Caco-2 (cell line): ENCODE measurements around the gene ACER2. TPM values are rescaled to one million over a fixed set of nuclear protein-coding genes. Genes with fewer than 3 reads are reported as not detected.

Source experiments
- BruUV-seq: library from RNA; stranded (reverse); fragments of 400-500 nt; replicated peaks from 2 replicates; lab custom pipeline; 2021; lab: Mats Ljungman, UMichigan
- CTCF ChIA-PET: fragments of 300-600 bp; sonication (Branson Sonifier 250); formaldehyde crosslinking; loops from one replicate; lab custom pipeline; 2022; ENCODE audit warnings: antibody characterized with exemption; lab: Charles Lee
- POLR2A ChIA-PET: fragments of 300-600 bp; sonication (Branson Sonifier 250); formaldehyde crosslinking; loops from one replicate; lab custom pipeline; 2022; ENCODE audit warnings: antibody characterized with exemption; lab: Charles Lee
- DNase-seq, 2 experiments: peaks; one replicate each; pipeline versions ENCODE4 v3.0.0 to v3.0.0-alpha.2; 2020 to 2022
- H3K27me3 ChIP-seq: replicated peaks from 2 replicates; pipeline ENCODE4 v1.6.0; 2011; ENCODE audit warnings: low read length; ENCODE audit not compliant: control insufficient read depth, insufficient read depth
- H3K36me3 ChIP-seq: 2 replicates; pipeline ENCODE4 v1.5.1; 2011; ENCODE audit warnings: low read length; ENCODE audit not compliant: control insufficient read depth, insufficient read depth
- H3K4me1 ChIP-seq: fragments of 250-450 bp; sonication (Bioruptor Pico); 2 replicates; pipeline ENCODE4 v1.5.1; 2020; ENCODE audit warnings: mild to moderate bottlenecking
- H3K4me3 ChIP-seq: 2 replicates; pipeline ENCODE4 v1.5.1; 2011; ENCODE audit warnings: low read depth, mild to moderate bottlenecking, control low read depth, low read length
- H3K9me3 ChIP-seq: fragments of 250-450 bp; sonication (Bioruptor Pico); 2 replicates; pipeline ENCODE4 v1.5.1; 2020; ENCODE audit warnings: mild to moderate bottlenecking, moderate library complexity
- H3K27ac Mint-ChIP-seq: one replicate; pipeline ENCODE4 v1.8.0; 2022; ENCODE audit warnings: mixed read lengths; ENCODE audit not compliant: unreplicated experiment
- H3K27me3 Mint-ChIP-seq: one replicate; pipeline ENCODE4 v1.8.0; 2022; ENCODE audit warnings: mixed read lengths; ENCODE audit not compliant: insufficient read depth, unreplicated experiment
- H3K36me3 Mint-ChIP-seq: one replicate; pipeline ENCODE4 v1.8.0; 2022; ENCODE audit warnings: mild to moderate bottlenecking, mixed read lengths; ENCODE audit not compliant: insufficient read depth, unreplicated experiment
- H3K4me1 Mint-ChIP-seq: one replicate; pipeline ENCODE4 v1.8.0; 2022; ENCODE audit warnings: low read depth, mixed read lengths; ENCODE audit not compliant: unreplicated experiment
- H3K4me3 Mint-ChIP-seq: one replicate; pipeline ENCODE4 v1.8.0; 2022; ENCODE audit warnings: mild to moderate bottlenecking, moderate library complexity, mixed read lengths; ENCODE audit not compliant: unreplicated experiment
- H3K9me3 Mint-ChIP-seq: one replicate; pipeline ENCODE4 v1.8.0; 2022; ENCODE audit warnings: mixed read lengths; ENCODE audit not compliant: unreplicated experiment
- intact Hi-C: fragments of 100-400 bp; cut with micrococcal nuclease; formaldehyde crosslinking; loops from one replicate; pipeline ENCODE4 v1.10.0; 2022; ENCODE audit not compliant: unreplicated experiment
- total RNA-seq: library from RNA; stranded (reverse); gene quantifications from 2 replicates; pipeline ENCODE4 v1.2.3, GENCODE V29; 2022
- TF ChIP-seq, protein P1 (sequence below), 2 experiments: fragments of 200-600 bp in 1 of 2; IDR thresholded peaks; 1 replicate in 1 of 2; 2 replicates in 1 of 2; pipeline versions ENCODE4 v1.5.1 to v1.8.0; 2011 to 2022; ENCODE audit warnings: antibody characterized with exemption in 1 of 2, control low read depth in 1 of 2, inconsistent platforms in 1 of 2, low read depth in 1 of 2, low read length in 1 of 2, mild to moderate bottlenecking in 1 of 2, moderate library complexity in 1 of 2; ENCODE audit not compliant: insufficient read depth in 1 of 2, severe bottlenecking in 1 of 2, unreplicated experiment in 1 of 2

ACER2 gene
- total RNA-seq, 1 experiment from 2014 or later = 2.4 TPM

DNA sequence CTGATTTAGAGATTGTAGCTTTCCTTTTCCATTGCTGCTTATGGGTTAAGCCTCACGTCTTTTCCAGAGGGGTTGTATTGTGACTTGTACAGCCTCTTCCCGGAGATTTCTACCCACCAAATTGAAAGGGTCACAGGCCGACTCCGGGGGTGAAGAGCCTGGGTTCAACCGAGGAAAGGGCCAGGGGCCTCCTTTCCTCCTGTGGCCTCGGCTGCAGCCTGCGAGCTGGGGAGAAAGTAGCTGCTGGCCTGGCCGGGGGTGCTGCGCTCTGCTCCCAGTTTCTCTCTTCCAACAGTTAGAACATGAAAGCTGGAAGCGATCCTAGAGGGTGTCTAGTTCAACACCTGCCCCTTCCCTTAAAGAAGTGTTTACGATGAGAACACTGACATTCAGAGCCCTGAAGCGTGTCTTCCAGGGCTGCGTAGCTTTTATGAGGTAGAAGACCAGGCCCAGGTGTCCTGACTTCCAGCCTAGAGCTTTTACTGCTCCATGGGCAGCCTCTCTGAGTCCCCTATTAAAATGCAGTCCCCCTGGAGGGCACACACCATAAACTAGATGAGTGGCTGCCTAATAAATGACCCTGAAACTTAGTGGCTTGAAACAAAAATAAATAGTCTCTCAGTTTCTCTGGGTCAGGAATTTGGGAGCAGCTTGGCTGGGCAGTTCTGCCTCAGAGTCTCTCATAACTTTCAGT lies 56.9 kb downstream of the ACER2 start:
- ChIA-PET POLR2A (interaction anchor here (0.6 to 0.8 kb wide), 2 partner anchors 352 to 417 kb away, joined by 3 read pairs; partner anchors contain the start of gene RRAGA), CTCF (interaction anchor here (0.5 to 1.7 kb wide), 18 partner anchors 9 to 550 kb away, joined by 3 to 12 read pairs (median 3); partner anchors contain the start of genes ACER2, DENND4C and RRAGA)
- intact Hi-C loops = no loop called here
- no peaks in the 10 kb centered on the region for H3K4me1 ChIP-seq
- no peaks in the 10 kb centered on the region for H3K36me3 ChIP-seq
- no peak overlapping the region for H3K4me3 Mint-ChIP-seq
- no TSS peak for BruUV-seq
- no peak overlapping the region for H3K27ac Mint-ChIP-seq
- peaks cover 6% of the 10 kb centered on the region for H3K27me3 Mint-ChIP-seq
- no peak for DNase-seq
- H3K36me3 Mint-ChIP-seq = peaks cover 7% of the 10 kb centered on the region
- TF ChIP-seq, protein P1, sequence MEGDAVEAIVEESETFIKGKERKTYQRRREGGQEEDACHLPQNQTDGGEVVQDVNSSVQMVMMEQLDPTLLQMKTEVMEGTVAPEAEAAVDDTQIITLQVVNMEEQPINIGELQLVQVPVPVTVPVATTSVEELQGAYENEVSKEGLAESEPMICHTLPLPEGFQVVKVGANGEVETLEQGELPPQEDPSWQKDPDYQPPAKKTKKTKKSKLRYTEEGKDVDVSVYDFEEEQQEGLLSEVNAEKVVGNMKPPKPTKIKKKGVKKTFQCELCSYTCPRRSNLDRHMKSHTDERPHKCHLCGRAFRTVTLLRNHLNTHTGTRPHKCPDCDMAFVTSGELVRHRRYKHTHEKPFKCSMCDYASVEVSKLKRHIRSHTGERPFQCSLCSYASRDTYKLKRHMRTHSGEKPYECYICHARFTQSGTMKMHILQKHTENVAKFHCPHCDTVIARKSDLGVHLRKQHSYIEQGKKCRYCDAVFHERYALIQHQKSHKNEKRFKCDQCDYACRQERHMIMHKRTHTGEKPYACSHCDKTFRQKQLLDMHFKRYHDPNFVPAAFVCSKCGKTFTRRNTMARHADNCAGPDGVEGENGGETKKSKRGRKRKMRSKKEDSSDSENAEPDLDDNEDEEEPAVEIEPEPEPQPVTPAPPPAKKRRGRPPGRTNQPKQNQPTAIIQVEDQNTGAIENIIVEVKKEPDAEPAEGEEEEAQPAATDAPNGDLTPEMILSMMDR (IDR thresholded peaks at IDR 0.05; ENCODE audit: insufficient read depth in 1 of 2, low read depth in 1 of 2, low read length in 1 of 2, severe bottlenecking in 1 of 2, unreplicated experiment in 1 of 2) = no peak
- H3K4me1 Mint-ChIP-seq = no peaks in the 10 kb centered on the region
- H3K27me3 ChIP-seq = no peaks in the 10 kb centered on the region
- no peak overlapping the region for H3K4me3 ChIP-seq
- no peaks in the 10 kb centered on the region for H3K9me3 Mint-ChIP-seq
- no peaks in the 10 kb centered on the region for H3K9me3 ChIP-seq

DNA sequence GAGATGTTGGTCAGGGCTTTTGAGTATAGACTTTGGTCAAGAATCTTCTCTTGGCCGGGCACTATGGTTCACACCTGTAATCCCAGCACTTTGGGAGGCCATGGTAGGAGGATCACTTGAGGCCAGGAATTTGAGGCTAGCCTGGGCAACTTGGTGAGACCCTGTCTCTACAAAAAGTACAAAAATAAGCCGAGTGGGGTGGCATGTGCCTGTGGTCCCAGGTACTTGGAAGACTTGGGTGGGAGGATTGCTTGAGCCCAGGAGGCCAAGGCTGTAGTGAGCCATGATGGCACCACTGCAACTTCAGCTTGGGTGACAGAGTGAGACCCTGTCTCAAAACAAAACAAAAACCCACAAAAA lies 57.5 kb downstream of the ACER2 start:
- Histone ChIP-seq H3K36me3 (no peaks in the 10 kb centered on the region), H3K27me3 (no peaks in the 10 kb centered on the region), H3K4me1 (no peaks in the 10 kb centered on the region), H3K9me3 (no peaks in the 10 kb centered on the region), H3K4me3 (no peak overlapping the region)
- POLR2A ChIA-PET = no interaction called here
- Mint-ChIP-seq H3K36me3 (peaks cover 7% of the 10 kb centered on the region), H3K4me1 (no peaks in the 10 kb centered on the region), H3K4me3 (no peak overlapping the region), H3K27ac (no peak overlapping the region), H3K9me3 (no peaks in the 10 kb centered on the region), H3K27me3 (peaks cover 6% of the 10 kb centered on the region)
- TF ChIP-seq, protein P1 (IDR thresholded peaks at IDR 0.05; ENCODE audit: insufficient read depth in 1 of 2, low read depth in 1 of 2, low read length in 1 of 2, severe bottlenecking in 1 of 2, unreplicated experiment in 1 of 2) = no peak
- CTCF ChIA-PET = interaction anchor here (1.7 kb wide), 1 partner anchor 12 kb away, joined by 4 read pairs; no protein-coding TSS in a partner anchor
- DNase-seq = no peak
- intact Hi-C loops = no loop called here
- no TSS peak for BruUV-seq

DNA sequence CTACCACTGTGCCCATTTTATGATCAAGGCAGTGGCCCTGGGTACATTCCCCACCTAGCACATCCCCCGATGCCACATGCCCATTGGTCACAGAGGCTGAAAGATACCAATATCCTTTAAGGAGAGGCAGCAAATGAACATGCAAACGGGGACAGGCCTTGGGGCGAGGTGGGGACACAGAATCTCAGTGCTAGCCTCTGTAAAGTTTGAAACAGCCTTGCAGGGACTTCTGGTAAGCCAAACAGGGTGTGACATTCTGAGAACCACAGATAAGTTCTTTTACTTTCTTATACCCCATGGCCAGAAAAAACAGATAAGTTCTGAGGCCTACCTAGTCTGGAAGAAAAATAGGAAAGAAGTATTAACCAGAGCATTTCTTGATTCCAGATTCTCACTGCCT lies 60.5 kb downstream of the ACER2 start:
- Histone ChIP-seq H3K36me3 (no peaks in the 10 kb centered on the region), H3K4me3 (no peak overlapping the region), H3K9me3 (no peaks in the 10 kb centered on the region), H3K27me3 (no peaks in the 10 kb centered on the region), H3K4me1 (no peaks in the 10 kb centered on the region)
- ChIA-PET CTCF (no interaction called here), POLR2A (no interaction called here)
- Mint-ChIP-seq H3K27me3 (peaks cover 9% of the 10 kb centered on the region), H3K9me3 (no peaks in the 10 kb centered on the region), H3K4me3 (no peak overlapping the region), H3K4me1 (no peaks in the 10 kb centered on the region), H3K36me3 (peaks cover 5% of the 10 kb centered on the region), H3K27ac (no peak overlapping the region)
- intact Hi-C loops = no loop called here
- no TSS peak for BruUV-seq
- DNase-seq = no peak
- TF ChIP-seq, protein P1 (IDR thresholded peaks at IDR 0.05; ENCODE audit: insufficient read depth in 1 of 2, low read depth in 1 of 2, low read length in 1 of 2, severe bottlenecking in 1 of 2, unreplicated experiment in 1 of 2) = no peak
